ENCODE results near the gene SLC39A10.
"Not testable (repeated sequence)": the region's sequence is repeated elsewhere in the genome, so short reads cannot be mapped to it uniquely, and the experiment has no call there.

SLC39A10 gene, protein sequence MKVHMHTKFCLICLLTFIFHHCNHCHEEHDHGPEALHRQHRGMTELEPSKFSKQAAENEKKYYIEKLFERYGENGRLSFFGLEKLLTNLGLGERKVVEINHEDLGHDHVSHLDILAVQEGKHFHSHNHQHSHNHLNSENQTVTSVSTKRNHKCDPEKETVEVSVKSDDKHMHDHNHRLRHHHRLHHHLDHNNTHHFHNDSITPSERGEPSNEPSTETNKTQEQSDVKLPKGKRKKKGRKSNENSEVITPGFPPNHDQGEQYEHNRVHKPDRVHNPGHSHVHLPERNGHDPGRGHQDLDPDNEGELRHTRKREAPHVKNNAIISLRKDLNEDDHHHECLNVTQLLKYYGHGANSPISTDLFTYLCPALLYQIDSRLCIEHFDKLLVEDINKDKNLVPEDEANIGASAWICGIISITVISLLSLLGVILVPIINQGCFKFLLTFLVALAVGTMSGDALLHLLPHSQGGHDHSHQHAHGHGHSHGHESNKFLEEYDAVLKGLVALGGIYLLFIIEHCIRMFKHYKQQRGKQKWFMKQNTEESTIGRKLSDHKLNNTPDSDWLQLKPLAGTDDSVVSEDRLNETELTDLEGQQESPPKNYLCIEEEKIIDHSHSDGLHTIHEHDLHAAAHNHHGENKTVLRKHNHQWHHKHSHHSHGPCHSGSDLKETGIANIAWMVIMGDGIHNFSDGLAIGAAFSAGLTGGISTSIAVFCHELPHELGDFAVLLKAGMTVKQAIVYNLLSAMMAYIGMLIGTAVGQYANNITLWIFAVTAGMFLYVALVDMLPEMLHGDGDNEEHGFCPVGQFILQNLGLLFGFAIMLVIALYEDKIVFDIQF

DNA sequence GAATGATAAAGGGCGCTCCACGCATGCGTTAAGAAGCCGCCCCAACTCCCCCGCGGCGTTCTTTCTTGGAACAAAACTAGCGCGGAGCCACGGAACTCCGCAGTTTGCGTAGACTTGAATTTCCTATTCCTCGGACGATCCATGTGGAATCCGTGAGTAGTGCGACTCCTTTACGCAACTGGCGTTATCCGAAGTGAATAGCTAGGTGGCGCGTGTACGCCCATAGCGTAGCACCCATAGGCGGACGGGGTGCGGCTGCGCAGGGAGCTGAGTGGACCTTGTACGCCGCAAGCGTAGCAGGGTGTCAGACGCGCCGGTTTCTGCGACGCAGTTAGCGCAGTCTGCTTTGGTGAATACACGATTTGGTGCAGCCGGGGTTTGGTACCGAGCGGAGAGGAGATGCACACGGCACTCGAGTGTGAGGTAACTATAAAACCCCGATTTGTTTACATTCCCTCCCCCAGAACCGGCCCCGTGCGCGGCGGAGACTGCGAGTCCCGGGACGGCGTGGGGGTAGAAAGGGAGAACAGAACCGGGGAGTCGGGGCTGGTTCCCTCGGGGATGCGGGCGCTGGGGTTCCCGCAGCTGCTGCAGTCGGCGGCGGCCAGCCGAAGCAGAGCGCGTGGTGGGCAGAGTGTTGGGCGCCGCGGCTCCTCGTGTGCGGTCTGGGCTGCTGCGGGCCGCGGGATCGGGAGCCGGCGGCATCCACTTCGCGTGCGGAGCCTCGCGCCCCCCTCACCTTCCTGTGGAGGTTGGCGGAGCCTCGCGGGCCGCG lies at the start of gene SLC39A10:
TSS of gene SLC39A10 (plus strand) at position 368 of the 775 bp plus-strand sequence. CDS start 22,817 bp downstream, outside the sequence.
- FAIRE-seq = peak; percentile 99

DNA sequence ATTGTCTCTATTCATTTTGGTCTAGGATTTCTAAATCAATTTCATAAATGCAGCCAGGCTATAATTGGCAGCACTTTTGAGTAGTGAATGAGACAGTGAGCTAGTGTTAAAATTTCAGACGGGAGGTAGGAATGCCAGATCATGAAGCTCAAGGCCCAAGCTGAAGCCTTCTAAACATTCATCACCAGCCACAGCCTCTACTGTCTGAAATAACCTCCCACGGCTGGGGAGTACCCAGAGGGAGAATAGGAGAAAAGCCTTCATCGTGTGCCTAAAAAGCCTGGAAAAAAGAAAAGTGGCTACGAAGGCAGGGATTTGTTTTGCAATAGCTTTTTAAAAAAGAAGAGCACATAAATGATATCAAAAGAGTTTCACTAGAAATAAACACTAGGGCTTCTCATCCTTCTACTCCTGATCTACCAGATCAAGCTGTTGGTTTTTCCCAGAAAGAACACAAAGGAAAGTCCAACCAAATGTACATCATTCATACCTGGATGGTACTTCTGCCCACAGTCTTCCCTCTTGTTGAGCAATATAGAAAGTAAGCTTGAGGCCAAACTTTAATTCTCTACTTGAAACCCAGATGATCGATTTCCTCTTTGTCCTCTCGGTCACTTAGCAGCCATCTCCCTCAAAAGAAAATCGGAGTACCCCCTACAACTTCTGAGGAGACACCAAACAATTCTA lies 48.1 kb upstream of the SLC39A10 start:
- no peak for FAIRE-seq

DNA sequence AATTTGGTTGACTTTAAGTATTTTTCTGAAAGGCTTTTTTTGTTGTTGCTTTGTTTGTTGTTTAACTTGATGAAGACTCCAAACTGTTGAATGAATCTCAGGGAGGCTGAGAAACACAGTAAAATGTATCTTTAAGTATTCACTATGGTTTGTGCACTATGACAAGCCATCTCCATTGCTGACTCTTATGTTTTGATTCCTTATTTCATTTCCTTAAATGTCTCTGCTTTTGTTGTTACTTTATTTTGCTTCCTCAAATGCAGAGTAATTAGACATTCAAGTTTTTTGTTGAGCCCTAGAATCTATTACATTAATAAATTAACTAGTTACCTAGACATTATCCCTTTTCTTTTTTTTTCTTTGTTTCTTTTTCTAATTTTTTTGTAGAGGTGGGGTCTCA lies 46.3 kb upstream of the SLC39A10 start:
- no peak for FAIRE-seq

DNA sequence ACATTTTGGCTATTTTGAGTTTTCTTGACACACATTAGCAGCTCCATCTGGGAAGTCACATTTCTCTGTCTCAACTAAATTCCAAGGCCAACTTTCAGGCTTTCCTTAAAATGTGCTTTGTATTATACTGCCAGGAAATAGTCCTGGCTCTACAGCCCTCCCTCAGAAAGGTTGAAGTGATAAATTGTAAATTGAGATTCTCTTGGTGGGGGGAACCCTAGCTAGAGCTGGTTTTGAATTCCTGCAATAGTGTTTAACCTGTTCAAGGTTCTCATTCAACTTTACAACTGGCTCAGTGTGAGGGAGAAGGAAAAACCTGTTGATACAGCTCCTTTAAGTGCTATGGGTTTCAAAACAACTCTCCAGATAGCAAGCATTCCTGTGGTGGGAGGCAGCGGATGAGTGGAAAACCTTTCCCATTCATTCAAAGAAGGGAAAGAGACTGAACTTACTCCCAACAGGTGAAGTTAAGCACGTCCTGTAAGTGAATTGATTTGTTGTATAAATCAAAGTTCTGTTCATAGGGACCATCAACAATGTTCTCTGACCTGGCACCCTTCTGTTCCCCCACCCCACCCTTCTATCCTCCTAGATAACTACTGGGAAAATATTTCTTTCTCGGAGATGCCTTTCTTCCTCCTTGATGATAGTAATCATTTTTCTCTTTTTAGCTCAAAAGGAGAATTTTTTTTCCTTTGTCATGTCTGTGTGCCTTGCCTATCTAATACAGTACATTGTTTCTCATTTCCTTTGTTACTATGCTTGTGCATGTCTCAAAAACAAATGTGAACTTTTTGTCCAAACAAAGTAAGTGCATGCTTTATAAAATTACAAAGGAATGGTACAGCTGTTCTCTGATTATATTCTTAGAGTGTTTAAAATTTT lies 44.2 kb upstream of the SLC39A10 start:
- FAIRE-seq = no peak

DNA sequence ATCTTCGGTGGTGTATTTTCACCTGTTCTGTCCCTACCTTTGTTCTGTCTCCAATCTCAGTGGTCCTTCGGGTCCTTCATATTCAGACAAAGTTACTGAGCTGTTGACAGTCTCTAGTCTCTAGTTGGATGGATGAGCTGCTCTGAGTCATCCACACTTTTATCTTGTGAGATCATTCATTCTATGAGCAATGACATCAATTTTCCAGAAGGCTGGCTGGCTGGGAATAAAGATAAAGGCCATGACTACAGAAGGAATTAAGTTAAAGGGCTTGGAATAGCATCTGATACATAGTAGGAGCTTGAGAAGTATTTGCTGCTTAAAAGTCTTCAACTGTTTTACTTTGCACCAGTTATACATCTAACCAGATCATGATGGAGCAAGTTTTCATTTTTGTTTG lies 43.1 kb upstream of the SLC39A10 start:
- no peak for FAIRE-seq

DNA sequence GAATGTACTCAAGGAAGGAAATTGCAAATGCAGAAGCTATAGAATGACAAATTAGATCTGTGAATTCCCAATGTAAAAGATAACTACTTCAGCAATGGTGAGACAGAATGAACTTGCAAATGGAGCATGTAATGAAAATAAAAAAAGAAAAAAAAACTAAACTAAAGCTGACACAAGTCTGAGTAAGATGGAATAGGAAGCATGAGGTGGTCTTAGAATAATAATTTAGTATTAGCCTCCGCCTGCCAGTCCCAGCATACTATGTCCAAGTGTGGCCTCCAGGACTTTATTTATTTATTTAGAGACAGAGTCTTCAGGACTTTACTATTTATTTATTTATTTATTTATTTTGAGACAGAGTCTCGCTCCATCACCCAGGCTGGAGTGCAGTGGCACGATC lies 37.4 kb upstream of the SLC39A10 start:
- no peak for FAIRE-seq

DNA sequence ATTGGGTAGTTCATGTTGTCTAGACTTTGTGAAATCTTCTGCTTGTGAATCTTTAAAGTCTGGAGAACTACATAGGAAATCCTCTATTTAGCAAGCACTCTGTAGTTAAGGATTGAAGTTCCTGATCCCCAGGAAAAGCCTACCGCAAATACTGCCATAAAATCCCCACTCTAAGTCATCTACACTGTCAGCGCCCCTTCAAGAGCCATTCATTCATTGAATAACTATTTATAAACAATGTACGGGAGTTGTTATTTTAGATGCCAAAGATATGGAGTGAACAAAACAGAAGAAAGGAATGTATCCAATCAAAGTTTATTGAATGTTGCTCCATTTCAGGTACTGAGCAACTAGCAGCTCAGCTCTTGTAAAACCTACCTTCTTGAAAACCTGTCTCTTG lies 36.5 kb upstream of the SLC39A10 start:
- no peak for FAIRE-seq

DNA sequence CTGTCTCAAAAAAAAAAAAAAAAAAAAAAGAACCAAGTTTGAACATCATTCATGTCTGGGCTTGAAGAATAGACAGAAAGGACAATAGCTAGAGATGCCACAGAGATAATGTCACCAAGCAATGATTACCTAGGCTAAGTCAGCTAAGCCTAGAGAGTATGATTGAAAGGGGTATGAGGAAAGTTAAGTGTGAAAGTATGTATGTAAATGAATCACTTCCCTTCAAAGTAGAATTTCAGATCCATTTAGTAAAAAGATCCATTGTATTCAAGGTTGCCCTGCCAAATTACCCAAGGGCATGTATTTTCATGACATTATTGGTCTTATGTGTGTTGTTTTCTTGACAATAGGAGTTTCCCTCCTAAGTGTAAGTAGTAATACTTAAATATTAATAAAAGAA lies 34.1 kb upstream of the SLC39A10 start:
- FAIRE-seq = no peak

DNA sequence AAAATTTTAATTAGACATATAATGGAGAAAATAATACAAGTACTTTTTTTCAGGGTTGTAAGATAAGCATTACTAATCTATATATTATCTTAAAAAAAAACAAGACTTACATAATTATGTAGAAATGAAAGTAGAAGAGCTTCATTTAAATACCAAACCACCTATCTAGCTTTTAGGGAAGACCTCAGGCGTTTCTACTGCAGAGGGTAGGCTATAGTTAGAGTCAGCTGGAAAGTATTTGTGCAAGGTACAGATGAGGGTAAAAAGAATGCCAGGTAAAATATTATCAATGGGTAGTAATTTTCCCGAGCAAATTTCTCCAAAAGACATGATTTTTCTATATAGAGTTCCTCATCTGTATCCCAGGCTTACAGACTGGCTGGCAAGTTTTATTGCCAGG lies 30.5 kb upstream of the SLC39A10 start:
- no peak for FAIRE-seq

DNA sequence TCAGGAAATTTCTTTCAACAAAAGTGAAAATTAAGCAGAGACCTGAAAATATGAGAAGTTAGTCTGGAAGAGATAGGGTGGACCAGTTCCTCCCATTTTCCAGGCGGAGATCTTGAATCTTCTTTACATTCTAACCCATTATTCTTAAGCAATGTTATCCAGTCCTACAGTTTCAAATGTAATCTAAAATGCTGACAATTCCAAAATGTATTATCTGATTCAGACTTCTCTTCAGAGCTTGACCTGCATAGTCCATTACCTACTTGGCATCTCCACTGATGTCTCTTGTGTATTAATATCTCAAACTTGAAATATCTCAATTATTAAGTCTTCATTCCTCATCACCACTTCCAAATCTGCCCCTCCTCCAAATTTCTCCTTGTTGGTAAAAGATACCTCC lies 28.4 kb upstream of the SLC39A10 start:
- FAIRE-seq = no peak

DNA sequence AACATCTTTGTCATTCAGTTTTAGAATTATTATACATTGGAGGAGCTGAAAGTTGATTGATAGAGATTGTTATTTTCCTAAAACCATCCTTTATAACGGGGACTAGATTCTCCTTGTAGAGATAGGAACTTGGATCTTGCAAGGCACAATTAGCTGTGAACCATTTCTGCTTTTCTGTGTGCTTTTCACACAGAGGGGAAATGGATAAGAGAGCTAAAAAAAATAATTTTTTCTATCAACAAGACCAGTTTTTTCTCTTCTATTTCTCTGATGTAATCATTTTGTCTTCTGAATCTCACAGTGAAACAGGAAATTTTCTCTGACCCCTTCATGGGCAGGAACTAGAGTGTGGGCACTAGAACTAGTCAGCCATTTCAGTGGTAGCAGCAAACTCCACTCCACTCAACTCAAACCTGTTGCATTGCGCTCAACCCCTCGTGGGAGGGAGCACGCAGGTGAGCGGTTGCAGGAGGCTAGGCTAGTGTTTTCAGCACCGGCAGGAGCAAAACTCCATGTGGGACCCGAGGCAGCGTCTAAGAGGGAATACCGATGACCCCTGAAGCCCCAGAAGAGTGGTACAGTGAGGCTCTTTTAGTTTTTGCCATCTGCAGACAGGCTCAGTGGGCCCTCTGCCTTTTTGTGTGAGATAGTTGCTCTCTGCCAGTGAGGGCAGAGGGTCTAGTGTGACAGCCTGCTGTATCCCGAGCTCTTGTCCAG lies 24.0 kb upstream of the SLC39A10 start:
- no peak for FAIRE-seq

DNA sequence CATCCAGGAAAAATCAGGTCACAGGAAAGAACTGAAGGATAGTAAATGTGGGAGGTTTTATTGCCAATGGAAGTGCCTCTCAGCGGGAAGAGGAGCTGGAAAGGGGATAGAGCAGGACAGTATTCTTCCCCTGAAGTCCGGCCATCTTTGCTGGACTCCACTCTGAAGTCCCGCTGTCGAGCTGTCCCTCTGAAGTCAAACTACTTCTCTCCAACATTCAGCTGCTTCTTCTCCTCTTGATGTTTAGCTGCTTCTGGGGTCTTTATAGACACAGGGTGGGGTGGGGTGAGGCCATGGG lies 23.5 kb upstream of the SLC39A10 start:
- no peak for FAIRE-seq

DNA sequence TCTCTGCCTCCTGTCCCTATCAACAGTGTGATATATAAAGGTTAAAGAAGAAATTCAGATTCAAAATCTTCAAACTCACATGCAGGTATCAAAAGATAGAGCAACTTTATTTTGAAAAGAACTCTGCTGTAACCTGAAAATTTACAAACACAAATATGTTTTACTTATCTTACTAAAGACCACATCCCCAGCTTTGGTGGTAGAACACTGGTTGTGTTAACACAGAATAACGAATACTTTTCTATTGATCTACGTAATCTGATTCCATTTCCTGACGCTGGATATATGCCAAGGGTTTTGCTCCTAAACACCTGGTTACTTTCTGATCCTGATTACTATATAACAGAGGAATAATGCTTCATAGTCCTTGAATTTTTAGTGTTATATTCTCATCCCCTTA lies 23.1 kb upstream of the SLC39A10 start:
- FAIRE-seq = no peak

DNA sequence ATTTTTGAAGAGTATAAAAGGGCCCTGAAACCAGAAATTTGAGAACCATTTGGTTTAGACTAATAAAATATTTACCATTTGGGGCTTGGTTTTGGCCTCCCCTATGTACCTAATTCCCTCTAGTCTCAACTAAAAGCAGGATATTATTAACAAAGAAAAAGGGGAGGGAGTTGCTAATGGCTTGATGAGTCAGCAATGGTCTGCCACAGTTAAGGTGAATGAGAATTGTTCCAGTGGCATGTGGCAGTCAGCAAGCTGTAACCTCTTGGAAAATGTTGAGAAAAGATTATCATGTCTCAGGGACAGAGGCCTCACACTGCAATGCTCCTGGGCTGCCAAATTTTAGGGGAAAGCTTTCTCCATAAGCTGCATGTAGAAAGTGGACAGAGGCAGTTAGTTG lies 20.1 kb upstream of the SLC39A10 start:
- no peak for FAIRE-seq

DNA sequence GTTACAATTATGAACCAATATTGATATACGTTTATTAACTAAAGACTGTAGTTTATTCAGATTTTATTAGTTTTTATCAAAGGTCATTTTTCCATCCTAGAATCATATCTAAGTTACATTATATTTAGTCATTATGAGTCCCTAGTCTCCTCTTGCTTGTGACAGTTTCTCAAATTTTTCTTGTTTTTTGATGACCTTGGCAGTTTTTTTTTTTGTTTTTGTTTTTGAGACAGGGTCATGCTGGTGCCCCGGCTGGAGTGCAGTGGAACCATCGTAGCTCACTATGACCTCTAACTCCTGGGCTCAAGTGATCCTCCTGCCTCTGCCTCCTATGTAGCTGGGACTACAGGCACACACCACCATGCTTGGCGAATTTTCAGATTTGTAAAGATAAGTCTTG lies 18.3 kb upstream of the SLC39A10 start:
- no peak for FAIRE-seq

DNA sequence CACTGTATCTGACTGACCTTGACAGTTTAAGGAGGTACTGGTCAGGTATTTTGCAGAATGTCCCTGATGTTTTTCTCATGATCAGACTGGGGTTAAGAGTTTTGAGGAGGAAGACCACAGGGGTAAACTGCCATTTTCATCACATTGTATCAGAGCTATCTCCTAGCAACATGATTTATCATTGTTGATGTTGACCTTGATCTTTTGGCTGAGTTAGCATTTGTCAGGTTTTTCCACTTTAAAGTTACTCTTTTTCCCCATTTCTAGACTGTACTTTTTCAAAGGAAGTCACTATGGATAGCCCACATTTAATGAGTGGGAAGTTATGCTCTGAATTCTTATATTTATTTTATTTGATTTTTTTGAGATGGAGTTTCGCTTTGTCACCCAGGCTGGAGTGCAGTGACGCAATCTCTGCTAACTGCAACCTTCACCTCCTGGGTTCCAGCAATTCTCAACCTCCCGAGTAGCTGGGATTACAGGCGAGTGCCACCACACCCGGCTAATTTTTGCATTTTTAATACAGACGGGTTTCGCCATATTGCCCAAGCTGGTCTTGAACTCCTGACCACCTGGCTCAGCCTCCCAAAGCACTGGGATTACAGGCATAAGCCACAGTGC lies 17.7 kb upstream of the SLC39A10 start:
- no peak for FAIRE-seq

DNA sequence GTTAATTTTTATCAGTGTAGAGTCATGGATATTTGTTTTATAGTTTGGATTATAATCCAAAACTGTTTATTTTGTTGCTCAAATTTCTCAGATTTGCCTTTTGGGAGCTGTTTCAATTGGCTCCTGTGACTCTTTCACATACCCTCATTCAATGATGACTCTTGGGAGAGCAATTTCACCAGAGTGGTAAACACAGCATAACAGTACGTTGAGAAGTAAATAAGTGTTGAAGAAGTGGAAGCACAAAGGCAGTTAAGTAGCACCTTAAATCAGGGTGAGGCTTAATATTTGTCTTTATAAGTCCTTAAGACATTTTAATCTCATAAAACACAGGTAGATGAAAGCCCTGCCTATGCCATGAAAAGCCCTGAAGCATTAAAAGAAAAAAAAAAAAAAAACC lies 17.1 kb upstream of the SLC39A10 start:
- no peak for FAIRE-seq

DNA sequence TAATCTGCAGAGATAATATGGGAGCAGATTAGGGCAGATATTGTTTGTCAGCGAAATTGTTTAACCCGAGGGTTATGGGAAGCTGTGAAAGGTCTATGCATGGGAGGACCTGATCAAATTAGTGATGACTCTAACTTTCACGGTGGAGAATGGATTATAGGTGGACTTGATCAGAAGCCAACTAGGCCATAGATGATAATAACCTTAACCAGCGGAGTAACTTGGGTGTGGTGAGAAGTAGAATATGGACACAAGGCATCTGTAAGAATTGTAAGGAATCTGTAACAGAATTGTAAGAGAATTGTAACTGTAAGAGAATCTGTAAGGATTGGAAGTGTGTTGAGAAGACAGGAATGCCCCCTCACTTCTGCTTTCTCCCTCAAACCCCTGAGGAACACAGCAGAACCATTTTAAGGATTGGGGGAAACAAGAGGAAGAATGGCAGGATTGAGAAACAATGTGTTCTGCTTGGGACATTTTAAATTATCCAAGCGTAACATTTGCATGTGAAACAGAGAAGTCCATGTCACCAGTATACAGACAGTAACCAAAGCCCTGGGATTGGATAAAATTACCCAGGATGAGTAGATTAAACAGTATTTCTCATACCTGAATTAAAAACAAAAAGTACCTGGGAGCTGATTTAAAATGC lies 14.9 kb upstream of the SLC39A10 start:
- no peak for FAIRE-seq

DNA sequence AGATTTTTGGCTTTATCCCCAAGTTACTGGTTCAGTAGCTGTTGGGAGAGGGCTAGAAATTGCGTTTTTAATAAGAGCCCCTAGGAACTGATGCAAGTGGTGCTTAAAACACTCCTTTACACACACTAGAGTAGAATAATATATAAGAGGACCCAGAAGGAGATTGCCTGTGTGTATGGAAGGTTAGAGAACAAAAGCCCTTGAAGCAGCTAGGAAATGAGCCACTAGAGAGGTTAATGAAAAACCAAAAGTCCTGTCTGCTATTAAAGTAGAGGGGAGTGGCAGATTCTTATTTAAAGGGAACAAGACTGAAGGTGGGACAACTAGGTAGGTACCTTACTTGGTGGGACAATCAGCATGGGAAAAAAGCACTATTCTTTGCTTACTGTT lies 14.4 kb upstream of the SLC39A10 start:
- no peak for FAIRE-seq

DNA sequence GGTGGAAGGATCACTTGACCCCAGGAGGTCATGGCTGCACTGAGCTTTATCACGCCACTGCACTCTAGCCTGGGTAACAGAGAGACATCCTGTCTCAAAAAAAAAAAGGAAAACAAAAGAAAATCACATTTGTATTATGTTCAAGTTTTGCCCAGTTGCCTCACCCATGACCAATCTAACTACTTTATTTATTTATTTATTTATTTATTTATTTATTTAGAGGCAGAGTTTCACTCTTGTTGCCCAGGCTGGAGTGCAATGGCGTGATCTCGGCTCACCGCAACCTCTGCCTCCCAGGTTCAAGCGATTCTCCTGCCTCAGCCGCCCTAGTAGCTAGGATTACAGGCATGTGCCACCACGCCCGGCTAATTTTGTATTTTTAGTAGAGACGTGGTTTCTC lies 12.3 kb upstream of the SLC39A10 start:
- FAIRE-seq = not testable (repeated sequence)
